GM19193 (cell line): ENCODE results near the gene TRMT61A.

ENCODE experiments used
- POLR2A ChIP-seq: IDR thresholded peaks from 4 replicates; pipeline ENCODE4 v1.6.1; 2011; ENCODE audit not compliant: insufficient read depth, insufficient read length; ENCODE audit errors: extremely low read depth

The TRMT61A gene

DNA sequence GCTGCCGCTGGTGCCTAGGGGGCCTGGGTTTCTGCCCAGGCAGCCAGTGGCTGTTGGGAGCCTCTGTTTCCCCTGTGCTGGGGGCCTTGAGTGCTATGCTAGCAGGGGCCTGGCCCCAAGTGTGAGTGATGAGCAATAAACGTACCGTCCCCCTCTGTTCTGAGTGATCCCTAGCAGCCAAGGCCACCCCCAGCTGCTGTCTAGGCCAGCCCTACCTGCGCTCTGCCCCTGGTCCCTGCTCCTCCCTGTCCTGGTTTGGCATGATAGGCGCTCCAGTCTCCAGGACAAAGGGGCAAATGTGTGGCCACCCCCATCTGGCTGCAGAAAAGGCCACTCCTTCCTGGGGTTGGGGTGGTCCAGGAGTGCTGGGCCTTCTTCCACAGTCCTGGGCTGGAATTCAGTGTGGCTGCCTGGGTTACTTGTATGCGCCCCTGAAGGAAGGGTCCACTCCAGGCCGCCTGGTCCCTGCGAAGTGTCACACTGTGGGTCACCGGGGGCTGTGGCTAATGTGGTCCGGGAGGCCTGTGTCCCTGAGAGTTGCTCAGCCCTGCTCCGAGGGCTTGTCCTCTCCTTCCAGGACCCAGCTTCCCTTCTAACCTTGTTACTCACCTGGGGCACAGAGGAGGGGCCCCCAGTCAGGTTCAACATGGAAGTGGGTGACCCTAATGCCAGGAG, 7.0 kb downstream of the TRMT61A start:
- no peak for TF ChIP-seq POLR2A

DNA sequence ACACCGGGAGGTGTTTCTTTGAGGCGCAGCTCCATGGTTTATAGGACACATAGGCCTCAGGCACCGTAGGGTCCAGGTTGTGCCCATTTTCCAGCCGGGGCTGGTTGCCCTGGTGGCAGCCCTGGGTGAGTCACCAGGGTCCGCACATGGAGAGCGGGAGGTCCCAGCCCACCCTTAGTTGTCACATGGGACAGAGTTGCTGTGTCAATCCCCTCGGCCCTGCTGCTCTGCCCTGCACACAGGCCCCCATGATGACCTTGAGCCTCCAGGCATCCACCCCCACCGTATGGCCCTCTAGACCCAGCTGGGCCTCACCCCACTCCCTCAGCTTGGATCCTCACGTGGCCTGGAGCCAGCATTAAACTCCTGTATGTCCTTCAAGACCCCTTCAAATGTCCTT, 7.7 kb downstream of the TRMT61A start:
- TF ChIP-seq POLR2A = no peak

DNA sequence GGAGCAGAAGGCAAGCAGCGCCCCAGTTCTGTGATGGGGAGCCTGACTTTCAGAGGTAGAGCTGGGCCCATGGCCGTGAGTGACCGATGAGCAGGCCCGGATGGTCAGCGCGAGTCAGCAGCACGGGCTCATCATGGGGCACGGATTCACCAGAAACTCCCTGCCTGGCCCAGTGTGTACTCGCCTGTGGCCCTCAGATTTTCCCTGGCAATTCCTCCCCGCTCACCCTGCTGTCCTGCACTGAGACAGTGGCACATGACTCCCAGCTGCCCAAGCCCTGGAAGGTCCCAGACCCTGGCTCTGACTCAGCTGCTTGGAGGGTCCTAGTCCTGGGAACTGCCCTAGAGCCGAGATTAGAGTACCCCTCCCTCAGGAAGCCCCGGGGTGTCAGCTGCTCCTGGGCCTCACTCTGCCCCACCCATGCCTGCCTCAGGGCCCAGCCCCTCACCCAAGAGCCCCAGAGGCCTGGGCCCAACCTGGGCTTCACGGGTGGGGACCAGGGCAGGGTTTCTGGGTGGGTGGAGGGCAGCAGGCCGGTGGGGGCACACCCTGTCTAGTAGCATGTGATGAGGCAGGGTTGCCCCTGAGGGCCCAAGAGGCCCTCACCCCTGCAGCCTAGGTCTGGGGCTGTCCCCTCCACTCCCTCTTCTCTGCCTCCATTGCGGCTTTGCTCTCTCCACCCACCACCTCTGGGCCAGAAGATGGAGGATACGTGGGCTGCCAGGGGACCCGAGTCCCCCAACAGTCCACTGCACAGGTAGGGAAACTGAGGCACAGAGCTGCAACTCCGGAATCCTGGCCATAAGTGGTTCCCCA, 8.4 kb downstream of the TRMT61A start:
- peak; percentile 1 for TF ChIP-seq POLR2A

DNA sequence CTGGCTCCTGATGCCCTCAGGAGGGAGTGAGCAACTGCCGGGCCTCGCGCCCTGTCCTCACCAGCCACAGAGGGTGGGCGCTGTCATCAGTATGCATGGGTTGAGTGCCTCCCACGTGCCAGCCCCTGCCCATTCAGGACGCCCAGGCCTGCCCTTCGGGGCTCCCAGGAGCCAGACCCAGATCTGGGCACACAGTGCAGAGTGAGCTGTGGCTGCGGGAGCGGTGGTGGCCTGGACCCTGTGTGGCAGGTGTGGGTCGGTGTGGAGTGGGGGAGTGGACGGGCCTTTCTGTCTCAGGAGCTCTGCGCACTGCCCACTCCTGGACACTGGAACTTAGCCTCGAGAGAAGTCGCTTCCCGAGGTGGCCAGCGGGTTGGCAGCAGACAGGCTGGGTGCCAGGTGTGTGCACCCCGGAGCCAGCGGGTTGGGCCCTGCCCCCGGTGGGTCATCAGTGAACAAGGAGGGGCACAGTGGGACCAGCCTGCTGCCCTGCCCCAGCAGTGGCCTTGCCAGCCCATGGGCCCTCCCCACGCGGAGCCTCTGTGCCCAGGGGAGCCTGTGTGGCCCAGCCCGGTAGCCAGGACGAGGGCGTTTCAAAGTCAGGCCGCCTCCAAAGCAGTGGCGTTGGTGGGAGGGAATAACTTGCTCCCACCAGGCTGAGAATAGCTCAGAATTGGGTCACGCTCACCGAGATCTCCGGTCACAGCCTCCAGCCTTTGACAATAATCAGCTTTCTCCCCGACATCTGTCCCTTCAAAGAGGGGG, 9.5 kb downstream of the TRMT61A start:
- no peak for TF ChIP-seq POLR2A

DNA sequence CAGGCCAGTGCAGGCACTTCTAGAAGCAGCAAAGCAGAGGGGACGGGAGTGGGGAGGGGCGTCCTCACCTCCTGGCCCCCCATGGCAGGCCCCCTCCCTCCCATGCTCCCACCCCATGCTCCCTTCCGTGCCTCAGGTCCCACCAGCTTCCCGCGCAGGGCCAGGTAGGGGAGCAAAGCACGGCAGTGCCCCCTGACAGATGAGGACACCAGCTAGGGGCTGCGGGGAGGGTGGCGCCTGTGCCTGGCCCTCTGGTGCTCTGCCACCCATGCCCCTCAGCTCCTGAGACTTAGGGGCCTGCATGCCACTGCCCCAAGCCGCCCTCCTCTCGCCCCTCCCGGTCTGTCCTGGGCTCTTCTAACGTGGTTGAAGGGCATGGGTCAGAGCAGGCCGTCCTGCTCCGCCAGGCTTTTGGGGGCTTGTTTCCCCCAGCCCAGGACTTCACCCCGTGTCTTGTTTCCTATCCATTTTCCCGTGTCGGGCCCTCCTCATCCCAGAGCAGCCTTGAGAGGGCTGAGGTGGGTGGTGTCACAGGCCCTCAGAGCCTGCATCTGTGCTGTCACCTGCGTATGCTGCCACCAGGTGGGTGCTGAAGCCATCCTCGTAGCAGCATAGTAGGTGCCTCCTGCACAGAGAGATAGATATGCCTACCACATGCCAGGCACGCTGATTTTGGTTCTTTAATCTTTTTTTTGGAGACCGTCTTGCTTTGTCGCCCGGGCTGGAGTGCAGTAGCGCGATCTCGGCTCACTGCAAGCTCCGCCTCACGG, 10.2 kb downstream of the TRMT61A start:
- TF ChIP-seq POLR2A = no peak

DNA sequence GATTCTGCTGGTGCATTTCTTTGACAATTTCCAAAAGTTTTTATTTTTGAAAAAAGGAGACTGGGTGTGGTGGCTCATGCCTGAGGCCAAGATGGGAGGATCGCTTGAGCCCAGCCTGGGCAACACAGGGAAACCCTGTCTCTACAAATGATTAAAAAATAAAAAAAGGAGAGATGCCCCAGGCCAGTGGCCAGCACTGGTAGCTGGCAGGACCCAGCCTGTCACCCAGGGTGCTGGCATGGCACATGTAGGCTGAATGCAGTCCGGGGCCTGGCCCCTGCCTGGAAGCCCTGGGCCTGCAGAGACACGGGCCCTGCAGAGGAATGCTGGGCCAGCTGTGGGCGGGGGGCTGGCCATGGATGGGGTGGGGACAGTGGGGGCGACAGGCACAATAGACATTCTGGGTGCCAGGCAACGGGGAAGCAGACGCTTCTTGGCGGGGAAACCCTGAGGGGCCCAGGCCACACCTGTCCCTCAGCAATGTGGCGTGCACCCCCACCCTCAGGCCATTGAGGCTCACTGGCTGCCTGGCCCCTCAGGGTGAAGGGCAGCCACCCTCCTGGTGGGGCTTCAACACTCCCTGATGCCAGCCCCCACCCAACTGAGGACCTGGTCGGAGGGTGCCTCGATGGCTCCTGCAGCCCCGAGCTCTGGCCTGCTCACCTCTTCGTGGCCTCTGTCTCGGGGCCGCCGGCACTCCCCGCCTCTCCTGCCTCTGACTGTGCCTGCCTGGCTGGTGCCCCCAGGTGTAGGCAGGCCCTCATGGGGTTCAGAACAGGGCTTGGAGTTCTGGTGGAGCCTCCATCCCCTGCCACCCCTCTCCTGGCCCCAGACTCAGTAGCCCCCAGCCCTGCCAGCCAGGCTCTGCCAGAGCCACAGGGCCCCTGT, 12.1 kb downstream of the TRMT61A start:
- no peak for TF ChIP-seq POLR2A

DNA sequence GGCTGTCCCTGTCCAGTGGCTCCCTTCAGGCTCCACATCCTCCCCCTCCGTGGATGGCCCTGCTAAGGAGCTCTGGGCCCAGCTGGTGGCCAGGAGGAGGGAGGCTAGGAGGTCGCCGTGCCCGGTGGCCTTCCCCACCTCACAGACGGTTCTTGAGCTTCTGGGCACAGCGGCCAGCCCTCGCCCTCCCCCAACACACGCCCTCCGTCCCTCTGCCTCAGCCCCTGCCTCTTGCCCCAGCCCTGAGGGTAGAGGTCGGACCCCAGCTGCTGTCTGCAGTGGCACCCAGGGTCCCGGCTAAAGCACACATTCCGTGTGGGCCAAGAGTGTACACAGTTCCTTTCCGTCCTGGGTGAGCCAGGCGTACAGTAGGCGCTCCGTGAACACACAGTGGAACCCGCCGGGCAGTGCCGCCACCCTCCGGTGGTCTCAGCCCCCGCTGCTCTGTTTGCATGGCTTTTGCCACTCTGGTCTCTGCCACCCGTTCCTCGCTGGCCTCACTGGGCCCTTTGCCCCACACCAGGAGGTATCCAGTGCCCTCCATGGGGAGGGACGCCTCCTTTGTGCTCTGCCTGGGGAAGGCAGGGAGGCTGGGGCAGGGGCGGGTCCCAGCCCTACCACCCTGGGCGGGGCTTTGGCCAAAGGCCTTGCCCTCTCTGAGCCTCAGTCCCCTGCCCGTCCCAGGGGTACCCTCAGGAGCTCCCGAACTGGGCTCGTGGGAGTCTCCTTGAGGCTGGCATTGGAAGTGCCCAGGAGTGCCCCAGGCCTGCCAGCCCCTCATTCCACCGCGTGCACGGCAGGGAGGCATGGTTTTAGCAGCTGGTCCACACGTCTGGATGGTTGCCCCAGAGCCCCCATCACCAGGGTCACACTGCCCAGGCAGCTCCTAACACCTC, 13.0 kb downstream of the TRMT61A start:
- TF ChIP-seq POLR2A = no peak

DNA sequence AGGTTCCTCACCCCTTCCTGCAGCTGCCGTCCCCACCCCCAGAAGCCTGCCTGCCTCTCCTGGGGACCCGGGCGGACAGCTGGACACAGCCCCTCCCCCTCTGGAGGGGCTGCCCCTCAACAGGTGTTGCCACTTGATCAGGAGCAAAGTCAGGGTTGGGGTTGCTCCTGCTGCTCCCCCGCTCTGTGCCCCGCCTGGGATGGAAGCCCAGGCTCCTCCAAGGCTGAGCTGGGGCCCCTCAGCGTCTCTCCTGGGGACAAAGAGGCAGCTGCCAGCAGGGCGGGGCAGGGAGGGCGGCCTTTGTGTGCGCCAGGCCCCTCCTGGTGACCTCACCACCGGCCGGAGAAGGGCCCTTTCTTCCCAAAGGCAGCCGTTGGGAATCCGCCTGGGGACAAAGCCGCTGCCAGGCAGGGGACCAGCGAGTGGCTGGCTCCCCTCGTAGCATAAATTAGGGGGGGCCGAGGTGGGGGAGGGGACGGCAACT, 13.7 kb downstream of the TRMT61A start:
- TF ChIP-seq POLR2A = no peak

DNA sequence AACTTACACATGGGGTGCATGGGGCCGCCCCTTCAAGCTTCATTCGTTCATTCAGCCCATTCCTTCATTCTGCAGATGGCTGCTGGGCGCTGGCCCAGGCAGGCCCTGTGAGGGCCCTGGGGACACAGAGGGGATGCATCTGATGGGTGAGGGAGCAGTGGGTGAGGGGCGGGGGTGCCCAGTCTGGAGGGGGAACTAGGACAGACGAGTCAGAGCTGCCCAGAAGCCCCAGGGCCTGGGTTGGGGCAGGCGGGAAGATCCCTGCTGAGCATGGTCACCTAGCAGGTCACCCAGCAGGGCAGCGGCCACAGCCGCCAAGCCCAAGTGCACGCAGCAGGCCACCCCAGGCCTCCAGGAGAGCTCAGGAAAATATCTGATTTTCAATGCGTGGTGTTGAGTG, 14.1 kb downstream of the TRMT61A start:
- TF ChIP-seq POLR2A = no peak

DNA sequence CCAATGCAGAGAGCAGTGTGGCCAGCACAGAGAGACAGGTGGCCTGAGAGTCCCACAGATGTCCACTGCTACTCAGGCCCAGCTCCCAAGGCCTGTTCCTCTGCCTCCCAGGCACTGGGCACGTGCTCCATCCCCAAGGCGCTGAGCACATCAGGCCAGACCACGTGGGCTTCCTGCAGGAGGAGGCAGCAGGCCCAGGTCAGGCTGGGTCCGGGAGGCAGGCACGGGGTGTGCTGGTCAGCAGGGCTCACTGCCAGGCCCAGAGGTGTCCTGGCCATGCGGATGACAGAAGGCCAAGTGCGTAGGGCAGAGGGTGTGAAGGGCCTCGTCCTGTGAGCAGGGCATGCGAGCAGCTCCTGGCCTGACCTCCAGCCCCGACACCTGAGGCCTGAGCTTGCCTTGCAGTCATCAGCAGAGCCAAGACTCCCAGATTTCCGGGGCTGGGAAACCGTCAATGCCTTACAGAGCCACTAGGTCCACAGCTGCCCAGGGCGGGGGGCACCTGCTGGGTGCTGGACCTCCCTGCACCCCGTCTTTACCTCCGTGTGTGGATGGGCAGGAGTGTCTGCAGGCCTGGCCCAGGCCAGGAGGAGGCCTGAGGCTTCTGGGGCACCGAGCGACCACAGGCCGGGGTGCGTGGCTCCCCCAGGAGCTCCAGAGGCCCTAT, 14.9 kb downstream of the TRMT61A start:
- no peak for TF ChIP-seq POLR2A

DNA sequence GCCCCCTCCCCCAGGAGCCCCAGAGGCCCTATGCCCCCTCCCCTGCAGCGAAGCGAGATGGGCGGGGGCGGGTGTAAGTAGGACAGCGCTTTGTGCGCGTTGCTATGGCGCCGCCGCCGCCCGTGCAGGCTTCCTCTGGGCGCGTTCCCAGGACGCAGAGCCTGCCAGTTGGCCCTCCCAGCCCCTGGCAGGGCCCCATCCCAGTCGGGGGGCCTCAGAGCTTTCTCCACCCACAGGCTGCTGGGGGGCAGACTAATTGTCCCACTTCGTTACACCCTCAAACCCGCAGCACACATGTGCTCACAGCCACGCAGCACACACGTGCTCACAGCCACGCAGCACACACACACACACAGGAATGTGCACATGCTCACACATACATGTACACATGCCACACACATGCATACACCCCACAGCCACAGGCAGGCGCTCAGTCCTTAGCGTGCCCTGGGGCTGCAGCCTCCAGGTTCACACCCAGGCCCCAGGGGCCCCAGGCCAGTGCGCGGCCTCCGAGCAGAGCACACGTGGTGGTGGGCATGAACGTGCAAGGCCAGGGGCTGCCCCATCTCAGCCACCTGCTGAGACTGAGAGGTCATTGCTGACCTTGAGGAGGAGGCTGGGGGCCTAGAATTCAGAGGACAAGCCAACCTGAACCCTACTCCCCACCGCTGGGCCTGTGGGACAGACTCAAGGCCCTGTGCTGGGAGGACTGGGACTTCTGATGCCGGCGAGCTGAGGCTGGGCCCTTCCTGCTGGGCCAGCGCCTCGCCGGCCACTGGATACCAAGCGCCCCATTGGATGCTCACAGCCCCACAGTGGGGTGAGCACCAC, 15.6 kb downstream of the TRMT61A start:
- TF ChIP-seq POLR2A = no peak
